ENCODE data around the gene SERGEF.

DNA sequence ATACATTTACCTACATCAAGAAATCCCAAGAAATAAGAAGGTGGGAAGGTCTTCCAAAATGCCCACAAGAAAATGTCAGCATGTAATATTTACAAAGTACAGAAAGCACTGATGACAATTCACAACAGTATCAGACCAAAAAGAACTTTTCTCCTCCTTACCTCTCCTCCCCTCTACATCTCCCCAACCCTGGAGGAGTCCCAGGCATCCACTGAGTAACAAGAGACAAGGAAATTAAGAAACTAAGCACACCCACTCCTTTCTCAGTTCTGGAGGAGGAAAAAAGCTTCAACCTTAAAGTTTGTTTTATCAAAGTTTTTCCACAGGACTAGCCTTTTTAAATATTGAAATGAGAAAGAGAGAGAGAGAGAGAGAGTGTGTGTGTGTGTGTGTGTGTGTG, 2.0 kb upstream of the SERGEF start:
- TF ChIP-seq, protein P1, sequence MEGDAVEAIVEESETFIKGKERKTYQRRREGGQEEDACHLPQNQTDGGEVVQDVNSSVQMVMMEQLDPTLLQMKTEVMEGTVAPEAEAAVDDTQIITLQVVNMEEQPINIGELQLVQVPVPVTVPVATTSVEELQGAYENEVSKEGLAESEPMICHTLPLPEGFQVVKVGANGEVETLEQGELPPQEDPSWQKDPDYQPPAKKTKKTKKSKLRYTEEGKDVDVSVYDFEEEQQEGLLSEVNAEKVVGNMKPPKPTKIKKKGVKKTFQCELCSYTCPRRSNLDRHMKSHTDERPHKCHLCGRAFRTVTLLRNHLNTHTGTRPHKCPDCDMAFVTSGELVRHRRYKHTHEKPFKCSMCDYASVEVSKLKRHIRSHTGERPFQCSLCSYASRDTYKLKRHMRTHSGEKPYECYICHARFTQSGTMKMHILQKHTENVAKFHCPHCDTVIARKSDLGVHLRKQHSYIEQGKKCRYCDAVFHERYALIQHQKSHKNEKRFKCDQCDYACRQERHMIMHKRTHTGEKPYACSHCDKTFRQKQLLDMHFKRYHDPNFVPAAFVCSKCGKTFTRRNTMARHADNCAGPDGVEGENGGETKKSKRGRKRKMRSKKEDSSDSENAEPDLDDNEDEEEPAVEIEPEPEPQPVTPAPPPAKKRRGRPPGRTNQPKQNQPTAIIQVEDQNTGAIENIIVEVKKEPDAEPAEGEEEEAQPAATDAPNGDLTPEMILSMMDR (IDR thresholded peaks at IDR 0.05): no peak
- TF ChIP-seq POLR2A (IDR thresholded peaks at IDR 0.05) (no peak), EP300 (IDR thresholded peaks at IDR 0.05) (no peak)

All from tibial nerve (tissue), 4 donors.